Fibroblast of skin of right quadriceps (primary cell): ENCODE results near the gene SH3BGRL.
"Not testable (repeated sequence)": the region's sequence is repeated elsewhere in the genome, so short reads cannot be mapped to it uniquely, and the experiment has no call there.

Source experiments
- DNase-seq: peaks from one replicate; pipeline ENCODE4 v3.0.0-alpha.2; 2013

SH3BGRL gene

DNA sequence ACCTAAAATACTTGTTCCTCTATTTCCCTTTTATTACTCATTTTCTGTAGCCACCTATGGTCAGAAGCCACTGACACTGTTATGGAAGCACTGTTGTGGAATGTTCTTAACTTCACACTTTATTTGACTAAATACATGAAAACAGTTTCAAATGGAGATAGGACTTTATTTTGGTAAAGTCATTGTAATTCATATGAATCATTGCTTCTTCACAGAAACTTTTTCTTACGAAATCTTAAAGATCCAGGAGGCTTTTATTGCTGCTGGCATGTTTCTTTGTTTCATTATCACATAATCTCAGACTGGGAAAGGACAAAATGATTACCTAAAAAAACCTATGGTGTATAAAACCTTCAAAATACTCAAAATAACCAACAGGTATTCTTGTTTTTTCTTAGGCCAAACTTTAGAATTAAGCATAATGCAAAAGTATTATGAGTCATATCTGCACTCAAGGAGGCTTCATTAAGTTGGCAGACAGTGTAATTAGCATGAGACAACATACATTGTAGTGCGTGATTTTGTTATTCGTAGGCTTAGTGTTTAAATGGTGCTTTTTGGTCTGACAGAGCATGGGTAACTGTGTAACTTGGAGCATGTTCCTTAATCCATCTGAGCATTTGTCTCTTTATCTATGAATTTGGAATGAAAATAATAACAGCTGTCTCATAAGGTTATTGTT, 58.0 kb downstream of the SH3BGRL start:
- peak; percentile 42 for DNase-seq

DNA sequence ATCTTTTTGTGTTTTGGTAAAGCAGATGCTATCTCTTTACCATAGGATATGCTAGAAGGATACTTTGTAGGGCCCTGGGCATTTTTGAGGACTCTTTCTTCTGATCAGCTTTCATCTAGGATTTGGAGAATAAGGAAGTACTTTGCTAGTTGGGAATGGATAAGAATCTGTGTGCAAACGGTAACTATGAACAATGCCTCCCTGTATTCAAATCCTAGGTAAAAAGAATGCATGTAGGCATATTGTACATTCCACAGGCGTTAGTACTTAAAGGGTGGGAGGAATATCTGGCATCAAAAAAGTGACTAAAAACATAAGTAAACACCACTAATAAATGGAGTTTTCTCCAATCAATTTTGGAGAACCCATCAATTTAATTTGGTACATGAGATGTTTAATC, 59.7 kb downstream of the SH3BGRL start:
- peak; percentile 31 for DNase-seq

DNA sequence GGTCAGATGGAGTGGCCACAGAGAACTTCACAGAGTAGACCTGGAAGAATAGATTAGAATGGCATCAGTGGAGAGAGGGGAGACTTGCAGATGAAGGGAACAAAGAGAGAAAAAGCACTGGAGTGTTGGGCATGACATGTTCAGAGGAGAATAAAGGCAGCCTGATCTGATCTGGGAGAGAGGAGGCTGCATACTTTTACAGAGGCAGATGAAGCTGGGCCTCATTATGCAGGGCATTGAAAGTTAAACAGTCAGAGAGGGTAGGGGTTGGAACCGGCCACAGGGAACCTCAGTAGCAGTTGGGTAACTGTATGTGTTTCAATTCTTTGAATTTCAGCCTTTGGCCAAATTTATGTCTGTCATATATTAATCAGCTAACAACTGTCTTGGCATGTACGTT, 61.2 kb downstream of the SH3BGRL start:
- no peak for DNase-seq

DNA sequence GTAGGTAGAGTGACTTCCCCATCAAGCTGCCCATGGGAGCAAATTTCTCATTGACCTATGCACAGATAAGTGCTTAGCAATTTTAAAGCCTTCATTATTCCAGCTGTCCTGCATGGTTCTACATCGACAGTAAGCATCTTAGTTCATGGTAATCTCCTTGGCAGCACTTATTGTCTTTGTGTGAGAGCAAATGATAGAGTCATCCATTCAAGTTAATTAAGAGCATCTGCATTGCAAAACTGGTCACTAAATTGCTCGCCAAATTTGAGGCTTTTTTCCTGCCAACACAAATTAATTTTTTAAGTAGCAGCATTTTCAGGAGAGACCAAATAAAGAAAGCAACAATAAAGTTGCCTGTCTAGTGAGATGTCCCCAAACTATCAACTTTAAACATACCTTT, 76.7 kb downstream of the SH3BGRL start:
- DNase-seq = no peak

GRCh38 chrX:81280148-81280547, 78.2 kb downstream of the SH3BGRL start:
- DNase-seq = no peak

- no peak for DNase-seq
These were observed 84.2 kb downstream of the SH3BGRL start for GRCh38 chrX:81286075-81286474.

GRCh38 chrX:81286608-81287007, 84.7 kb downstream of the SH3BGRL start:
- no peak for DNase-seq

- no peak for DNase-seq
These were observed 90.1 kb downstream of the SH3BGRL start for GRCh38 chrX:81291996-81292395.

DNA sequence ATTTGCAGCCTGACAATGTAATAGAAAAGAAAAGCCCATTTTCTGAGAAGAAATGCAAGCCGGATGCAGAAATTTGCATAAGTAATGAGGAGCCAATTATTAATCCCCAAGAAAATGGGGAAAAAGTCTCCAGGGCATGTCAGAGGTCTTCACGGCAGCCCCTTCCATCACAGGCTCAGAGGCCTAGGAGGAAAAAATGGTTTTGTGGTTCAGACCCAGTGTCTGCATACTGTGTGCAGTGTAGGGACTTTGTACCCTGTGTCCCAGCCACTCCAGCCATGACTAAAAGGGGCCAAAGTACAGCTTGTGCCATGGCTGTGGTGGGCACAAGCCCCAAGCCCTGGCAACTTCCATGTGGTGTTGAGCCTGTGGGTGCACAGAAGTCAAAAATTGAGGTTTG, 92.2 kb downstream of the SH3BGRL start:
- no peak for DNase-seq

DNA sequence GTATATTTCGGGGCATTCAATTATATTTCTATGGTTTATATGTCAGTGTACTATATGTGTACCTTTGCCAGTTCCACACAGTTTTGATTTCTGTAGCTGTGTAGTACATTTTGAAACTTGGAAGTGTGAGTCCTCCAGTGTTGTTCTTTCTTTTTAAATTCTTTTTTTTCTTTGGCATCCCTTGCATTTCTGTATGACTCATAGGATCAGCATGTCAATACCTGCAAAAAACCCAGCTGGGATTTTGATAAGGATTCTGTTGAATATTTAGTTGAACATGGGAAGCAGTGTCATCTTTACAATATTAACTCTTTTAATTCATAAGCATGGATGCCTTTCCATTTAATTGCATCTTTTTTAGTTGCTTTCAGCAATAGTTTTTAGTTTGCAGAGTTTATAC, 100.0 kb downstream of the SH3BGRL start:
- DNase-seq = no peak

DNA sequence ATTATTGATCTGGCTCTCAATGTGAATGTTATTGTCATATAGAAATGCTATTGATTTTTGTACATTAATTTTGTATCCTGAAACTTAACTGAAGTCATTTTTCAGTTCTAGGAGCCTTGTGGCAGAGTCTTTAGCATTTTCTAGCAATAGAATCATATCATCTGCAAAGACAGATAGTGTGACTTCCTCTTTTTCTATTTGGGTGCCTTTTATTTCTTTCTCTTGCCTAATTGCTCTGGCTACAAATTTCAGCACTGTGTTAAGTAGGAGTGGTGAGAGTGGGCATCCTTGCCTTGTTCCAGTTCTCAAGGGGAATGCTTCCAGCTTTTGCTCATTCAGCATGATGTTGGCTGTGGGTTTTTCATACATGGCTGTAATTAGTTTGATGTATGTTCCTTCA, 102.7 kb downstream of the SH3BGRL start:
- DNase-seq = no peak

- DNase-seq = no peak
These were observed 103.3 kb downstream of the SH3BGRL start for GRCh38 chrX:81305240-81305639.

- DNase-seq = no peak
These were observed 106.4 kb downstream of the SH3BGRL start for GRCh38 chrX:81308086-81308829.

DNA sequence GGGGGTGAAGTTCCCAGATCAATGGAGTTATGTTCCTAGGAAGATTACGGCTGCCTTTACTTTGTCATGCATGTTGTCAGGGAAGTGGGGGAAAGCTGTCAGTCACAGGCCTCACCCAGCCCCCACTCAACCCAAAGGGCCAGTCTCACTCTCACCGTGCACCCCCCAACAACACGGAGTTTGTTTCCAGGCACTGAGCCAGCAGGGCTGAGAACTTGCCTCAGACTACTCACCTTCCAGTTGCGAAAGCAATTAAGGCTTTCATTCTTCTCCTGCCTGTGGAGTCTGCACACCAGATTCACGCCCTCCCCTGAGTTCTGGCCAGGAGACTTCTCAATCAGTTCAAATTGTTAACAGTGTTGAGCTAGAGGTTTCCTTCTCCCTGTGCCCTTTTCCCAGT, 114.3 kb downstream of the SH3BGRL start:
- peak; percentile 28 for DNase-seq

DNA sequence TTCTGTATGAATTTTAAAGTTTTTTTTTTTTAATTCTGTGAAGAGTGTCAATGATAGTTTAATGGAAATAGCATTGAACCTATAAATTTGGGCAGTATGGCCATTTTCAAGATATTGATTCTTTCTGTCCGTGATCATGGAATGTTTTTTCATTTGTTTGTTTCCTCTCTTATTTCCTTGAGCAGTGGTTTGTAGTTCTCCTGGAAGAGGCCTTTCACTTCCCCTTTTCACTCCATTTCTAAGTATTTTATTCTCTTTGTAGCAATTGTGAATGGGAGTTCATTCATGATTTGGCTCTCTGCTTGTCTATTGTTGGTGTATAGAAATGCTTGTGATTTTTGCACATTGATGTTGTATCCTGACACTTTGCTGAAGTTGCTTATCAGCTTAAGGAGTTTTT, 129.8 kb downstream of the SH3BGRL start:
- DNase-seq = not testable (repeated sequence)

GRCh38 chrX:81336455-81337152, 134.7 kb downstream of the SH3BGRL start:
- DNase-seq = no peak

GRCh38 chrX:81337805-81338204, 135.9 kb downstream of the SH3BGRL start:
- no peak for DNase-seq

- DNase-seq = no peak
These were observed 137.0 kb downstream of the SH3BGRL start for GRCh38 chrX:81338924-81339323.

DNA sequence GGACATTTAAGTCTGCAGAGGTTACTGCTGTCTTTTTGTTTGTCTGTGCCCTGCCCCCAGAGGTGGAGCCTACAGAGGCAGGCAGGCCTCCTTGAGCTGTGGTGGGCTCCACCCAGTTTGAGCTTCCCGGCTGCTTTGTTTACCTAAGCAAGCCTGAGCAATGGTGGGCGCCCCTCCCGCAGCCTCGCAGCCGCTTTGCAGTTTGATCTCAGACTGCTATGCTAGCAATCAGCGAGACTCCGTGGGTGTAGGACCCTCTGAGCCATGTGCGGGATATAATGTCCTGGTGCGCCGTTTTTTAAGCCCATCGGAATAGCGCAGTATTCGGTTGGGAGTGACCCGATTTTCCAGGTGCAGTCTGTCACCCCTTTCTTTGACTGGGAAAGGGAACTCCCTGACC, 143.4 kb downstream of the SH3BGRL start:
- DNase-seq = not testable (repeated sequence)
